H9 (cell line): Measurements from ENCODE around the gene MRPL43. TPM values are rescaled to one million over a fixed set of nuclear protein-coding genes. Genes with fewer than 3 reads are reported as not detected.

Source experiments
- DNase-seq: peaks from one replicate; pipeline ENCODE4 v3.0.0-alpha.2; 2017
- H2AFZ ChIP-seq: one replicate; pipeline ENCODE4 v1.6.1; 2013; ENCODE audit warnings: mild to moderate bottlenecking, low read length, control low read depth, moderate library complexity
- H2AK5ac ChIP-seq: 2 replicates; pipeline ENCODE4 v1.6.1; 2013; ENCODE audit warnings: low read length, control low read depth, mixed read lengths; ENCODE audit not compliant: insufficient read length
- H2BK120ac ChIP-seq: one replicate; pipeline ENCODE4 v1.6.1; 2013; ENCODE audit warnings: low read depth, mild to moderate bottlenecking, low read length, control low read depth, inconsistent platforms; ENCODE audit not compliant: poor library complexity, severe bottlenecking
- H2BK12ac ChIP-seq: 2 replicates; pipeline ENCODE4 v1.6.1; 2013; ENCODE audit warnings: low read length, control low read depth, mixed read lengths, low read depth; ENCODE audit not compliant: insufficient read length
- H2BK15ac ChIP-seq: 2 replicates; pipeline ENCODE4 v1.6.1; 2013; ENCODE audit warnings: low read depth, low read length, control low read depth
- H2BK20ac ChIP-seq: one replicate; pipeline ENCODE4 v1.6.1; 2013; ENCODE audit warnings: low read depth, mild to moderate bottlenecking, low read length, control low read depth, inconsistent platforms; ENCODE audit not compliant: poor library complexity, severe bottlenecking
- H2BK5ac ChIP-seq: 2 replicates; pipeline ENCODE4 v1.6.1; 2013; ENCODE audit warnings: low read length, control low read depth, mixed read lengths; ENCODE audit not compliant: insufficient read length
- H3K14ac ChIP-seq: 2 replicates; pipeline ENCODE4 v1.6.1; 2013; ENCODE audit warnings: low read length, control low read depth; ENCODE audit not compliant: insufficient read depth
- H3K18ac ChIP-seq: 2 replicates; pipeline ENCODE4 v1.6.1; 2013; ENCODE audit warnings: low read depth, mild to moderate bottlenecking, mixed read lengths, low read length, control low read depth; ENCODE audit not compliant: insufficient read length
- H3K23ac ChIP-seq: 2 replicates; pipeline ENCODE4 v1.6.1; 2013; ENCODE audit warnings: low read length, control low read depth, mixed read lengths, low read depth; ENCODE audit not compliant: insufficient read length
- H3K23me2 ChIP-seq: 2 replicates; pipeline ENCODE4 v1.6.1; 2013; ENCODE audit warnings: low read depth, mild to moderate bottlenecking, mixed read lengths, low read length, control low read depth; ENCODE audit not compliant: insufficient read length, poor library complexity, severe bottlenecking
- H3K27ac ChIP-seq: 2 replicates; pipeline ENCODE4 v1.5.1; 2013; ENCODE audit warnings: low read length, control low read depth, mixed read lengths, low read depth; ENCODE audit not compliant: insufficient read length
- H3K27me3 ChIP-seq: 2 replicates; pipeline ENCODE4 v1.6.1; 2013; ENCODE audit warnings: low read length, control low read depth, inconsistent platforms; ENCODE audit not compliant: insufficient read depth
- H3K4ac ChIP-seq: 2 replicates; pipeline ENCODE4 v1.6.1; 2013; ENCODE audit warnings: low read depth, mild to moderate bottlenecking, control low read depth, inconsistent platforms, low read length, moderate library complexity
- H3K4me1 ChIP-seq: 2 replicates; pipeline ENCODE4 v1.6.1; 2013; ENCODE audit warnings: low read length, control low read depth, inconsistent platforms; ENCODE audit not compliant: insufficient read depth
- H3K4me2 ChIP-seq: 2 replicates; pipeline ENCODE4 v1.6.1; 2013; ENCODE audit warnings: low read length, control low read depth, mixed read lengths; ENCODE audit not compliant: insufficient read length, insufficient read depth
- H3K56ac ChIP-seq: 2 replicates; pipeline ENCODE4 v1.6.1; 2013; ENCODE audit warnings: low read depth, mild to moderate bottlenecking, mixed read lengths, low read length, control low read depth; ENCODE audit not compliant: insufficient read length
- H3K79me1 ChIP-seq: 2 replicates; pipeline ENCODE4 v1.6.1; 2013; ENCODE audit warnings: low read depth, mild to moderate bottlenecking, moderate library complexity, low read length, control low read depth, inconsistent platforms; ENCODE audit not compliant: insufficient read depth, poor library complexity, severe bottlenecking
- H3K79me2 ChIP-seq: 2 replicates; pipeline ENCODE4 v1.6.1; 2013; ENCODE audit warnings: low read length, control low read depth, inconsistent platforms; ENCODE audit not compliant: insufficient read depth
- H3K9ac ChIP-seq: 2 replicates; pipeline ENCODE4 v1.6.1; 2013; ENCODE audit warnings: low read length, control low read depth, mixed read lengths; ENCODE audit not compliant: insufficient read length; ENCODE audit errors: extremely low read depth
- H3K9me3 ChIP-seq: one replicate; pipeline ENCODE4 v1.6.1; 2013; ENCODE audit warnings: low read depth, low read length, inconsistent platforms; ENCODE audit not compliant: control insufficient read depth
- H3T11ph ChIP-seq: one replicate; pipeline ENCODE4 v1.6.1; 2013; ENCODE audit warnings: mild to moderate bottlenecking, low read length, control low read depth, inconsistent platforms
- H4K20me1 ChIP-seq: one replicate; pipeline ENCODE4 v1.6.1; 2013; ENCODE audit not compliant: control insufficient read depth, insufficient read length, insufficient read depth
- H4K5ac ChIP-seq: 2 replicates; pipeline ENCODE4 v1.6.1; 2013; ENCODE audit warnings: low read depth, mild to moderate bottlenecking, mixed read lengths, low read length, control low read depth; ENCODE audit not compliant: insufficient read length
- H4K8ac ChIP-seq: replicated peaks from 2 replicates; pipeline ENCODE4 v1.6.1; 2013; ENCODE audit warnings: low read length, control low read depth, mixed read lengths, low read depth; ENCODE audit not compliant: insufficient read length
- H4K91ac ChIP-seq: 2 replicates; pipeline ENCODE4 v1.6.1; 2013; ENCODE audit warnings: low read depth, mild to moderate bottlenecking, moderate library complexity, mixed read lengths, low read length, control low read depth; ENCODE audit not compliant: insufficient read length
- H3K27ac Mint-ChIP-seq, 3 experiments: 2 replicates in 2 of 3; 3 replicates in 1 of 3; pipeline ENCODE4 v1.8.0; 2020 to 2021; ENCODE audit warnings: mixed read lengths in 3 of 3, mild to moderate bottlenecking in 1 of 3, moderate library complexity in 1 of 3
- H3K27me3 Mint-ChIP-seq: 2 replicates; pipeline ENCODE4 v1.8.0; 2021; ENCODE audit warnings: low read depth, mild to moderate bottlenecking, moderate library complexity, mixed read lengths
- H3K36me3 Mint-ChIP-seq, 3 experiments: 2 replicates in 2 of 3; 3 replicates in 1 of 3; pipeline ENCODE4 v1.8.0; 2020 to 2021; ENCODE audit warnings: low read depth in 3 of 3, mixed read lengths in 3 of 3; ENCODE audit not compliant: insufficient read depth in 1 of 3
- H3K4me1 Mint-ChIP-seq, 2 experiments: 2 replicates each; pipeline ENCODE4 v1.8.0; 2020; ENCODE audit warnings: mixed read lengths in 2 of 2
- H3K4me3 Mint-ChIP-seq, 2 experiments: 2 replicates in 1 of 2; 3 replicates in 1 of 2; pipeline ENCODE4 v1.8.0; 2020 to 2021; ENCODE audit warnings: mild to moderate bottlenecking in 2 of 2, mixed read lengths in 2 of 2, moderate library complexity in 1 of 2
- H3K9me3 Mint-ChIP-seq, 2 experiments: 2 replicates in 1 of 2; 3 replicates in 1 of 2; pipeline ENCODE4 v1.8.0; 2020; ENCODE audit warnings: mild to moderate bottlenecking in 2 of 2, mixed read lengths in 2 of 2, moderate library complexity in 1 of 2
- WGBS: extraction: QIAGEN DNeasy Blood & Tissue Kit; methylation state at CpG from one replicate; pipeline ENCODE4 v1.1.7; 2013; ENCODE audit warnings: missing lambda C conversion rate, low lambda C conversion rate, mixed read lengths; ENCODE audit not compliant: insufficient read length; ENCODE audit errors: extremely low coverage; 5-methylcytosine and 5-hydroxymethylcytosine counted together
- total RNA-seq: library from RNA; stranded (reverse); gene quantifications from 2 replicates; pipeline ENCODE4 v1.2.1, GENCODE V29; 2021
- TF ChIP-seq, protein P1 (sequence below): fragments of 200-600 bp; sonication (generic); conservative IDR thresholded peaks from 3 replicates; pipeline ENCODE4 v1.8.0; 2021; ENCODE audit warnings: antibody characterized with exemption, mild to moderate bottlenecking

The MRPL43 gene
- total RNA-seq, 1 experiment from 2014 or later: 70.3 TPM

DNA sequence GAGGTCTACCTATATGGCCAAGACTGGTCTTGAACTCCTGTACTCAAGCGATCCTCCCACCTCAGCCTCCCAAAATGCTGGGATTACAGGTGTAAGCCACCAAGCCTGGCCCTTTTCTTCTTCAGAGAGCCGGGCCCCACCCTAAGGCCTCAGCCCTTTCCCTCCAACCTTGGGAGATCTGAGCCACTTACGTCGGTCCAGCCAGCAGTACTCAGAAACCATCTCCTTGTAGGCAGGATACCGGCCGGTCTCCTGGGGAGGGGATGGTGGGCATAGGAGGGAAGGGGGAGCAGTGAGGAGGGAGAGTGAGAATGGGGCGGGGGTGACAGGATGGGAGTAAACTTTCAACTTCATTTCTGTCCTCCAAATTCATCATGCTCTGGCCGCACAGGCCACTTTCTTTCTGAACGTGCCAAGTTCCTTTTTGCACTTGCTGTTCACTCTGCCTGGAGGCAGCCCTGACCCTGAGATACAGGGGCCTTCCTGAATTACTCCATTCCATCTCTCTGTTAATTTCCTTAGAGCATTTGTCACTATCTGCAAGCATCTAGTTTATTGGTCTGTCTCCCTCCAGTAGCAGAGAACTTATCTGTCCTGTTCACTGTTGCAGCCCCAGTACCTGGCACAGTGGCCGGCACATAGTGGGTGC, 33.3 kb upstream of the MRPL43 start:
- Mint-ChIP-seq H3K9me3 (no peaks in the 10 kb centered on the region), H3K36me3 (no peaks in the 10 kb centered on the region), H3K4me3 (no peak overlapping the region), H3K27me3 (peaks cover 65% of the 10 kb centered on the region), H3K27ac (no peak overlapping the region), H3K4me1 (peaks cover 10 to 19% of the 10 kb centered on the region in 2 experiments)
- Histone ChIP-seq H3T11ph (no peak overlapping the region), H3K27ac (no peak overlapping the region), H3K9me3 (no peaks in the 10 kb centered on the region), H2BK15ac (no peak overlapping the region), H4K5ac (no peak overlapping the region), H2BK120ac (no peak overlapping the region), H3K56ac (no peak overlapping the region), H4K20me1 (no peaks in the 10 kb centered on the region), H3K4me2 (no peak overlapping the region), H2BK12ac (no peak overlapping the region), H3K79me1 (no peaks in the 10 kb centered on the region), H2AFZ (no peak overlapping the region), H4K8ac (no peak overlapping the region), H2BK20ac (no peak overlapping the region), H3K9ac (no peak overlapping the region), H3K23ac (no peak overlapping the region), H3K79me2 (no peaks in the 10 kb centered on the region), H3K23me2 (peaks cover 10% of the 10 kb centered on the region), H2BK5ac (no peak overlapping the region), H3K27me3 (peaks cover 17% of the 10 kb centered on the region; the same call in 1 of the 2 replicates), H2AK5ac (no peak overlapping the region), H4K91ac (no peak overlapping the region), H3K4me1 (no peaks in the 10 kb centered on the region), H3K18ac (no peak overlapping the region), H3K4ac (no peak overlapping the region), H3K14ac (no peak overlapping the region)
- no CpG with 5 or more reads among the region's 10 CpGs for WGBS
- DNase-seq: no peak
- TF ChIP-seq, protein P1, sequence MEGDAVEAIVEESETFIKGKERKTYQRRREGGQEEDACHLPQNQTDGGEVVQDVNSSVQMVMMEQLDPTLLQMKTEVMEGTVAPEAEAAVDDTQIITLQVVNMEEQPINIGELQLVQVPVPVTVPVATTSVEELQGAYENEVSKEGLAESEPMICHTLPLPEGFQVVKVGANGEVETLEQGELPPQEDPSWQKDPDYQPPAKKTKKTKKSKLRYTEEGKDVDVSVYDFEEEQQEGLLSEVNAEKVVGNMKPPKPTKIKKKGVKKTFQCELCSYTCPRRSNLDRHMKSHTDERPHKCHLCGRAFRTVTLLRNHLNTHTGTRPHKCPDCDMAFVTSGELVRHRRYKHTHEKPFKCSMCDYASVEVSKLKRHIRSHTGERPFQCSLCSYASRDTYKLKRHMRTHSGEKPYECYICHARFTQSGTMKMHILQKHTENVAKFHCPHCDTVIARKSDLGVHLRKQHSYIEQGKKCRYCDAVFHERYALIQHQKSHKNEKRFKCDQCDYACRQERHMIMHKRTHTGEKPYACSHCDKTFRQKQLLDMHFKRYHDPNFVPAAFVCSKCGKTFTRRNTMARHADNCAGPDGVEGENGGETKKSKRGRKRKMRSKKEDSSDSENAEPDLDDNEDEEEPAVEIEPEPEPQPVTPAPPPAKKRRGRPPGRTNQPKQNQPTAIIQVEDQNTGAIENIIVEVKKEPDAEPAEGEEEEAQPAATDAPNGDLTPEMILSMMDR: no peak
